Small intestine (tissue), 7 donors: ENCODE results near the gene UTP20. TPM values are rescaled to one million over a fixed set of nuclear protein-coding genes. Genes with fewer than 3 reads are reported as not detected.

Experiments
- DNase-seq, 2 donors: peaks; one replicate each; pipeline versions ENCODE4 v3.0.0 to v3.0.0-alpha.2; 2013
- FAIRE-seq: peaks from 2 replicates; lab custom pipeline; 2012; peaks lifted over from hg19 to GRCh38; lab: Jason Lieb, UNC
- H3K27ac ChIP-seq, 3 donors: one replicate each; pipeline ENCODE4 v1.5.1; 2013; ENCODE audit warnings: low read length in 2 of 3, mild to moderate bottlenecking in 2 of 3, control low read depth in 1 of 3, inconsistent platforms in 1 of 3, low read depth in 1 of 3, moderate library complexity in 1 of 3
- H3K27me3 ChIP-seq, 3 donors: one replicate each; pipeline ENCODE4 v1.6.1; 2013; ENCODE audit warnings: low read length in 3 of 3, inconsistent platforms in 1 of 3; ENCODE audit not compliant: control insufficient read depth in 3 of 3, insufficient read depth in 3 of 3
- H3K36me3 ChIP-seq, 3 donors: one replicate each; pipeline ENCODE4 v1.6.1; 2013; ENCODE audit warnings: low read length in 3 of 3, inconsistent platforms in 1 of 3, low read depth in 1 of 3, mild to moderate bottlenecking in 1 of 3, moderate library complexity in 1 of 3; ENCODE audit not compliant: control insufficient read depth in 3 of 3, insufficient read depth in 2 of 3
- H3K4me1 ChIP-seq, 3 donors: one replicate each; pipeline ENCODE4 v1.6.1; 2013; ENCODE audit warnings: low read length in 2 of 3, inconsistent platforms in 1 of 3, low read depth in 1 of 3, mild to moderate bottlenecking in 1 of 3, moderate library complexity in 1 of 3; ENCODE audit not compliant: control insufficient read depth in 3 of 3, insufficient read depth in 2 of 3
- H3K4me3 ChIP-seq, 3 donors: one replicate each; pipeline ENCODE4 v1.5.1; 2013; ENCODE audit warnings: low read length in 3 of 3, control low read depth in 1 of 3, inconsistent platforms in 1 of 3, low read depth in 1 of 3, mild to moderate bottlenecking in 1 of 3, moderate library complexity in 1 of 3
- H3K9me3 ChIP-seq, 2 donors: one replicate each; pipeline ENCODE4 v1.6.1; 2013; ENCODE audit warnings: low read depth in 1 of 2, low read length in 1 of 2; ENCODE audit not compliant: control insufficient read depth in 2 of 2, insufficient read depth in 1 of 2
- WGBS, 3 donors: extraction: QIAGEN DNeasy Blood & Tissue Kit; methylation state at CpG; one replicate each; pipeline ENCODE4 v1.1.7; 2013; 5-methylcytosine and 5-hydroxymethylcytosine counted together
- polyA plus RNA-seq, 4 donors: library from polyadenylated mRNA; stranded (reverse) in 3 of 4; unstranded in 1 of 4; fragments of 200-250 nt in 3 of 4; fragments of 120-200 nt in 1 of 4; gene quantifications; one replicate each; pipeline versions ENCODE4 v1.2.1 to v1.2.3, GENCODE V29; 2013
- donor health status: healthy with polysubstance abuse.
- donor health status: control.
- donor health status: control.
- donor health status: Bipolar disorder and iron deficiency.
- donor health status: healthy.

The UTP20 gene
- polyA plus RNA-seq, 4 donors: 0.45 to 7.7 (median 2.3) TPM

- no peak overlapping the region for H3K27ac ChIP-seq
- no peaks in the 10 kb centered on the region for H3K4me1 ChIP-seq
- peaks cover 6 to 19% (median 11%) of the 10 kb centered on the region in 3 donors for H3K36me3 ChIP-seq
- FAIRE-seq (no peak), DNase-seq (no peak)
- H3K27me3 ChIP-seq: no peaks in the 10 kb centered on the region
- 93 to 95% (median 94%) methylated on average over 3 of the region's 3 CpGs for WGBS, 3 donors
- no peak overlapping the region for H3K4me3 ChIP-seq
- no peaks in the 10 kb centered on the region for H3K9me3 ChIP-seq
These were observed 49.0 kb downstream of the UTP20 start for GRCh38 chr12:101328917-101329316.

- FAIRE-seq: no peak
- Histone ChIP-seq H3K36me3 (peaks cover 5 to 19% (median 11%) of the 10 kb centered on the region in 3 donors), H3K27ac (no peak overlapping the region), H3K4me3 (no peak overlapping the region), H3K9me3 (no peaks in the 10 kb centered on the region), H3K4me1 (no peaks in the 10 kb centered on the region), H3K27me3 (no peaks in the 10 kb centered on the region)
- WGBS, 3 donors: 49 to 100% (median 100%) methylated on average over 1 of the region's 1 CpG
- DNase-seq: no peak
These were observed 50.7 kb downstream of the UTP20 start for GRCh38 chr12:101330631-101331030.

- FAIRE-seq (no peak), DNase-seq (no peak)
- H3K27ac ChIP-seq: no peak overlapping the region
- no peaks in the 10 kb centered on the region for H3K27me3 ChIP-seq
- H3K36me3 ChIP-seq: peaks cover 2 to 14% (median 5%) of the 10 kb centered on the region in 3 donors
- no peak overlapping the region for H3K4me3 ChIP-seq
- no peaks in the 10 kb centered on the region for H3K9me3 ChIP-seq
- no peaks in the 10 kb centered on the region for H3K4me1 ChIP-seq
- 77 to 88% (median 81%) methylated on average over 2 of the region's 2 CpGs for WGBS, 3 donors
These were observed 56.5 kb downstream of the UTP20 start for GRCh38 chr12:101336437-101336836.

GRCh38 chr12:101338087-101338486 is 58.2 kb downstream of the UTP20 start:
- DNase-seq (no peak), FAIRE-seq (no peak)
- Histone ChIP-seq H3K27me3 (no peaks in the 10 kb centered on the region), H3K4me3 (no peak overlapping the region), H3K36me3 (peaks cover 4 to 15% (median 5%) of the 10 kb centered on the region in 3 donors), H3K4me1 (no peaks in the 10 kb centered on the region), H3K9me3 (no peaks in the 10 kb centered on the region), H3K27ac (no peak overlapping the region)
- WGBS, 3 donors: 92 to 95% (median 93%) methylated on average over 4 of the region's 4 CpGs

- WGBS, 3 donors: 94 to 98% (median 97%) methylated on average over 3 of the region's 3 CpGs
- FAIRE-seq (no peak), DNase-seq (no peak)
- no peaks in the 10 kb centered on the region for H3K27me3 ChIP-seq
- H3K27ac ChIP-seq: no peak overlapping the region
- H3K36me3 ChIP-seq: peaks cover 6 to 25% (median 11%) of the 10 kb centered on the region in 3 donors
- H3K4me3 ChIP-seq: no peak overlapping the region
- H3K4me1 ChIP-seq: no peaks in the 10 kb centered on the region
- no peaks in the 10 kb centered on the region for H3K9me3 ChIP-seq
These were observed 64.0 kb downstream of the UTP20 start for GRCh38 chr12:101343893-101344292.

GRCh38 chr12:101351682-101352081 is 71.8 kb downstream of the UTP20 start:
- 97% methylated on average over 4 of the region's 4 CpGs for WGBS, 3 donors
- DNase-seq: no peak
- no peaks in the 10 kb centered on the region for H3K27me3 ChIP-seq
- H3K36me3 ChIP-seq: peaks cover 0 to 36% (median 5%) of the 10 kb centered on the region in 3 donors
- no peak for FAIRE-seq
- H3K4me1 ChIP-seq: no peaks in the 10 kb centered on the region
- H3K4me3 ChIP-seq: no peak overlapping the region
- no peak overlapping the region for H3K27ac ChIP-seq
- no peaks in the 10 kb centered on the region for H3K9me3 ChIP-seq

GRCh38 chr12:101356794-101357193 is 76.9 kb downstream of the UTP20 start:
- Histone ChIP-seq H3K27me3 (no peaks in the 10 kb centered on the region), H3K9me3 (no peaks in the 10 kb centered on the region), H3K4me1 (no peaks in the 10 kb centered on the region), H3K36me3 (peaks cover 0 to 31% (median 3%) of the 10 kb centered on the region in 3 donors), H3K27ac (no peak overlapping the region), H3K4me3 (no peak overlapping the region)
- 93 to 94% (median 93%) methylated on average over 5 of the region's 5 CpGs for WGBS, 3 donors
- DNase-seq (no peak), FAIRE-seq (no peak)

- WGBS, 3 donors: 93 to 98% (median 95%) methylated on average over 8 of the region's 8 CpGs
- H3K27ac ChIP-seq: no peak overlapping the region
- no peaks in the 10 kb centered on the region for H3K9me3 ChIP-seq
- no peaks in the 10 kb centered on the region for H3K4me1 ChIP-seq
- H3K27me3 ChIP-seq: no peaks in the 10 kb centered on the region
- FAIRE-seq (no peak), DNase-seq (no peak)
- no peak overlapping the region for H3K4me3 ChIP-seq
- peaks cover 0 to 37% (median 19%) of the 10 kb centered on the region in 3 donors for H3K36me3 ChIP-seq
These were observed 81.5 kb downstream of the UTP20 start for GRCh38 chr12:101361455-101361854.

GRCh38 chr12:101368016-101368415 is 88.1 kb downstream of the UTP20 start:
- DNase-seq (no peak), FAIRE-seq (no peak)
- no peak overlapping the region for H3K27ac ChIP-seq
- H3K36me3 ChIP-seq: peaks cover 4 to 38% (median 21%) of the 10 kb centered on the region in 3 donors
- H3K9me3 ChIP-seq: no peaks in the 10 kb centered on the region
- 93 to 96% (median 95%) methylated on average over 6 of the region's 6 CpGs for WGBS, 3 donors
- no peaks in the 10 kb centered on the region for H3K4me1 ChIP-seq
- no peaks in the 10 kb centered on the region for H3K27me3 ChIP-seq
- H3K4me3 ChIP-seq: no peak overlapping the region
